Islet precursor cell (in vitro differentiated cells): ENCODE measurements around the gene FSHR.
A peak's percentile ranks its signal among the peaks of the same experiment; 100 is the strongest.

ENCODE experiments used
- DNase-seq: peaks from one replicate; pipeline ENCODE4 v3.0.0-alpha.2; 2018

Gene FSHR, protein sequence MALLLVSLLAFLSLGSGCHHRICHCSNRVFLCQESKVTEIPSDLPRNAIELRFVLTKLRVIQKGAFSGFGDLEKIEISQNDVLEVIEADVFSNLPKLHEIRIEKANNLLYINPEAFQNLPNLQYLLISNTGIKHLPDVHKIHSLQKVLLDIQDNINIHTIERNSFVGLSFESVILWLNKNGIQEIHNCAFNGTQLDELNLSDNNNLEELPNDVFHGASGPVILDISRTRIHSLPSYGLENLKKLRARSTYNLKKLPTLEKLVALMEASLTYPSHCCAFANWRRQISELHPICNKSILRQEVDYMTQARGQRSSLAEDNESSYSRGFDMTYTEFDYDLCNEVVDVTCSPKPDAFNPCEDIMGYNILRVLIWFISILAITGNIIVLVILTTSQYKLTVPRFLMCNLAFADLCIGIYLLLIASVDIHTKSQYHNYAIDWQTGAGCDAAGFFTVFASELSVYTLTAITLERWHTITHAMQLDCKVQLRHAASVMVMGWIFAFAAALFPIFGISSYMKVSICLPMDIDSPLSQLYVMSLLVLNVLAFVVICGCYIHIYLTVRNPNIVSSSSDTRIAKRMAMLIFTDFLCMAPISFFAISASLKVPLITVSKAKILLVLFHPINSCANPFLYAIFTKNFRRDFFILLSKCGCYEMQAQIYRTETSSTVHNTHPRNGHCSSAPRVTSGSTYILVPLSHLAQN

DNA sequence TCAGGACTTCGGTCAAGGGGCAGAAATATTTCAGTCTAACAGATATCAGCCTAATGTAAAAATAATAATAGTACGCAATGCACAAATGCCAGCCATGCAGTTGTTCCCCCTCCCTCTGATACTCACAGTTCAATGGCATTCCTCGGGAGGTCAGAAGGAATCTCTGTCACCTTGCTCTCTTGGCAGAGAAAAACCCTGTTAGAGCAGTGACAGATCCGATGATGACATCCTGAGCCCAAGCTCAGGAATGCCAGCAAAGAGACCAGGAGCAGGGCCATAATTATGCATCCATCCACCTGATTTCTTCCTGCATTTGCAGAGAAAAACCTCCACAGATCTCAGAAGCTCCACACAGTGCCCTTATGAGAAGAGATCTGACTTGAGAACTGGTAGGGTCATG, at the start of gene FSHR:
TSS of gene FSHR (minus strand) at position 376 of the 400 bp plus-strand sequence. CDS start at position 278, 98 bp downstream.
- DNase-seq = peak; percentile 74

DNA sequence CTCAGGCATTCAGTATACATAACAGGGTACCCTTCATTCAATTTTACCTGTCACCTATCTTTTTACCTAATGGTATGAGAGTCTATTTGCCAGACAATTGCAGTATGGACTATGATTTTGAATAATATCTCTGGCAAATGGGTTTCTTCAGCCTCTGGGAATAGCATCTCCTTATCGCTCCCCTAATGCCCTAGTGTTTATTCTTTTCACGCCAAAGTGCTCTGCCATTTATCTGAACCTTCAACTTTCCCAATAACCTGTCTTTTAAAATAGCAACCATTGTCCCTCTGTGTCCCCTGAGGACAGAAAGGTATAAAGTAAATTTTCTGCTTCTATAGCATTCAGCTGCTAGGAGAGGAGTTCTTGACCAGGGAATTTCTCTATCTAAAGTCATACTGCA, 45.0 kb upstream of the FSHR start:
- DNase-seq = no peak

DNA sequence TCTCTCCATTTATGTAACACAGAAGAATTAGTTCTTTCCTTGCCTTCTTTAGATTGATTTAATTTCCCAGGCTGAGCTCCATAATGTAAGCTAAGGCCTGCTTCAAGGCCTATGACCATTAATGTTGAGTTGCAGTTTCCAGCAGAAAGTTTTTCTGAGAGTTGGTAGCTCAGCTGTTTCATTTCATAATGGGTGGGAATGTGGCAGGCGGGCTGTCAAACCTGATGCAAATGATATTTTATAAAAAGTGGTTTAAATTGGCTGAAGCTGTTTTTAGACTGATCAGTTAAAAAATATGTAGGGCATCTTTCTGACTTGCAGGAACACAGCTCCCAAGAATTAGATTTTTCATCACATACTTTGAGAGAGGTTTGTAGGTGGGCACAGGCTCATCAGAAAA, 40.4 kb upstream of the FSHR start:
- DNase-seq = no peak

DNA sequence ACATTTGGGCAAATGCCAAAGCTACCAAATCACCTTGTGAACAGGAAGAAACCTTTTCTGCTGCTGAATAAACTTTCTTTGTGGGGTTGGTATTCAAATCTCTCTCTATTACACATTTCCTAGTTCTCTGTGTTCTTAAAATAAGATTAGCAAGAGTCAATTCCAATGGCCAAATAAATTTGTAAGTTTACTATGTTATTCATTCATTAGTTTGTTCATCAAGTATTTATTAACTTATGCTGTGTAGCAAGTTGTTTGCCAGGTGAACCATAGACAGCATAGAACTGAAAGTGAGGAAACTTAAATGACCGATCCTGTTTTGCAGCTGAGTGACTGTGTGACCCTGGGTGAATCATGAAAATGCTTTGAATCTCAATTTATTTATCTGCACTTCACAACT, 37.7 kb upstream of the FSHR start:
- no peak for DNase-seq

DNA sequence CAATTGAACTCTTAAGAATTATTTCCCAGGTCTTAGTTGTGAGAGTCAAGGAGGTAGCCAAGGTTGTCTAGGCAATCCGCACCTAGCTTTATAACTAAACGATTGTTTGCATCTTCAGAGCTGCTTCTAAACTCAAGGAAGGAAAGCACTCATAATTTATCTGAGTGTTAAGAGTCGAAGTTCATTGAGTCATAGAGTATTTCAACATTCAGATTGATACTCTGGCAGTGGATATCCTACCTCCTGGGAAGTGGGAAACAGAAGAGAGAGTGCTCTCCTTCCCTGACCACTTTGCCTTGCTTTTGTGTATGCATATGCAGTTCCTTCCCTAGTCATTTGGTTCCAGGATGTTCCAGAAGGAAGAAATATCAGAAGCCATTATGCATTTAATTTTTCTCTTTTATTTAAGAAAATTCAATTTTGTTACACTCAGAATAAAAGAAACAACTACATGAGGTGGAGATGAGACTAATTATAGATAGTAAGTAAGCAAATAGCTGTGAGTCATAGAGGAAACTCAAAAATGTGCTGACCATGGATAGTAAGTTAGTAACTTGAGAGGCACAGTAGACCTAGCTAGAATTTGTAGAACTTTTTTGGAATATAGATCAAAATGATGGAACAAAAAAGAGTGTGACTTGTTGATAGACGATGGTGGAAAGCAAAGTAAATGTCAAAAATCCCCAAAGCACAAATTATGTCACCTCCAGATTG, 35.4 kb upstream of the FSHR start:
- no peak for DNase-seq

DNA sequence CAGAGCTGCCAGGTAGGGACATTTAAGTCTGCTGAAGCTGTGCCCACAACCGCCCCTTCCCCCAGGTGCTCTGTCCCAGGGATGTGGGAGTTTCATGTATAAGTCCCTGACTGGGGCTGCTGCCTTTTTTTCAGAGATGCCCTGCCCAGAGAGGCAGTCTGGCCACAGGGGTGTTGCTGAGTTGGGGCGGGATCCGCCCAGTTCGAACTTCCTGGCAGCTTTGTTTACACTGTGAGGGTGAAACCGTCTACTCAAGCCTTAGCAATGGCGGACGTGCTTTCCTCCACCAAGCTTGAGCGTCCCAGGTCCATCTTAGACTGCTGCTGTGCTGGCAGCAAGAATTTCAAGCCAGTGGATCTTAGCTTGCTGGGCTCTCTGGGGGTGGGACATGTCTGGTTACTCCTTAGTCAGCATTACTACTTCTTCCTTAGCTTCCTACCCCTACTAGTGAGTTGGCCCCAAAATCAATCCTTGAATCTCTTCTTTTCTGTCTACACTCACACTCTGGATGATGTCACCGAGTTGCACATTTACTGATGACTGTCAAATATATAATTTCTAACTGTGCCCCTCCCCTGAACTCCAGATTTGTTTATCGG, 31.8 kb upstream of the FSHR start:
- no peak for DNase-seq

DNA sequence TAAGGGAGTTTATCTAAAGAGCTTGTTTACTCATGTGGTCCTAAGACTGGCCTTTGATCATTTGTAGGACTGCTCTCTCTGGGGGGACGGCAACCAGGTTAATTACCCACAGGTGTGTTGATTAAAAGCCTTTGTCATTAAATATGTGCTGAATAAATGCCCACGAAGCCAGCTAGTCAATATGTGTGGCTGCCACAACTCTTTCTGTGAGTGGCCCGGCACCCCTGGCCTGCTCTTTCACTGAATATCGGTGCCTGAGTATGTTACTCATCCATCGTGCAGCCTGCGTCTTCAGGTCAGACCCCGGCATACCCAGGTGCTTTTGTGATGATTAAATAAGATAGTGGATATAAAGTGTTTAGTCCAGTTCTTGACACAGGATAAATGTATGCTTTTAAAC, 24.3 kb upstream of the FSHR start:
- no peak for DNase-seq

DNA sequence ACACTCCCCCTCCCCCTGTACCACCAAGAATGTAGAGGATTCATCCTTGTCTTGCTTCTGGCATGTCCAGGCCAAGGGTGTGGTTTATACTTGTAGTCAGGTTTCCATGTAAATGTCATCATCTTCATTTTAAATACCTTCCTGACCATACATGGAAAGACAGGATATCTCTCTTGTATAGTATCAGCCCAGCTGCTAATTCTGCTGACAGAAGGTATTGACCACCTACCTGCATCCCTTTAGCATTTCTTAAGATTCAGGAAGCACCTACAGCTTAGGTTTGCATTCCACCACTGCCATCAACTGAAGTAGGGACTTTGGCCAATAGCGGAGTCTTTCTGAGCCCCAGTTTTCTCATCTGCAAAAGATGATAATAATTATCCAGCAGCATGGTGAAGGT, 22.9 kb upstream of the FSHR start:
- no peak for DNase-seq

DNA sequence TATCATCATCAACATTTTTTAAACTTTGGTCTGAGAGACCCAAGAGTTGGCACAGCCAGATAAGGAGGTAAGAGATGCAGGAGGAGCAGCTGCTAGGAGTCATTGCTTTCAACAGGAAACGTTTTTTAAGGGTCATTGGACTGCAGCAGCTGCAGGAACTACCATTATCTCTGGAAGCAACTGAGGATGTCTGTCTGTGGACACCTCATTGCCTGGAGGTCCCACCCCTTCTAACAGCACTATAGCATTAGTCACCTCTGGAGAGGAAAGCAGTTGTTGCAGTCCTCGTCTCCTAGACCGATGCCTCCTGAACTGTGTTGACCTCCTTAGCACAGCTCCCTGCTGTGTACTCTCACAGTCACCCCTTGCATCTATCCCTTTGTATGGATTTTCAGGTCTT, 21.5 kb upstream of the FSHR start:
- DNase-seq = peak; percentile 68

DNA sequence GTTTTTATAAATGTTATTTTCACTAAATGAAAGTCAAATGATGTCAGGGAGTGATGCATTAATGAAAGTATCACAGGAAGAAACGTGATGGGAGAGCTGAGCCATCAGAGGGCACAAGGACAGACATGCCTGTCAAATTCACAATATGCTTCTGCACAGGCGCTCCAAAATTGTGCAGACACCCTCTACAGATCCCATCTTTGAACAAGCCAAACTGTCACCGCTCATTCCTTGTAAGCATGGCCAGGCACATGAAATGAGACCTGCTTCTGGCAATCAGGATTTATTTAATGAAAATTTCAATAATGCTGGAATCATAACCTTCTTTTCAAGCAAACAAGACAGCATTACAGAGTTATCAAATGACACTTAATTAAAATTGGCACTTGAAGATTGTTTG, 20.4 kb upstream of the FSHR start:
- no peak for DNase-seq

DNA sequence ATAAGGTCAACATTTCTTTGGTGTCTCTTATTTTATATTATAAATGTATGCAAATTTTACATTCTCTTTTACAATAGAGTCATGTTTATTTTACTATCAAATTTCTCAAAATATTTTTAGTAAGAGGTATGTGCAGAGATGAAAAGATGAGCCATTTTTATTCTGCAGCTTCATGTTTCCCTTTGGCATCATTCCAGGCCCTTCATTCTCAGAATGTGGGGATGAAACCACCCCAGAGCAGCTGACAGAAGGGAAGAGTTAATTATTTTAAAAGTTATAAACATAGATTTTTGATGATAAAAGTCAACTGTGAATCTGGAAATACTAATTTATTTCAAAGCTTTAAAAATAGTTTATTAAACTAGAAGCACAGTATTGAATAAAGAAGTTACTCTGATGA, 12.8 kb upstream of the FSHR start:
- DNase-seq = no peak

DNA sequence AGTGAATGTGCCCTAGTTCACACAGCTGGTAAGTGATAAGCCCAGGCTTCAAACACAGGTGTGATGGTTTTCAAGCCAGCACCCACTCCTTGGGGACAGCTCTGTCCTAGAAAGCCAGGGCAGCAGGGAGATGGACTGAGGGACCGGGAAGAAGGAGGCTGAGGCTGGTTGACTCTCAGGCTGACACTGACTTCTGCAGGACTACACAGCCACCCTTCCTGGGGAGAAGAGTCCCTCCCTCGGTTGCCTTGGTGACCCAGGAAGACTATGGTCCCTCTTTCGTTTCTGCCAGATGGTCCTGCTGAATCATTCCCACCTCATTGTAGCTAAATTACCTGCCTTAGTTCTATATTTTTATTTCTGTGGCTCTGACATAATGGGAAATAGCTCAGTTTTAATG, 11.3 kb upstream of the FSHR start:
- DNase-seq = no peak

DNA sequence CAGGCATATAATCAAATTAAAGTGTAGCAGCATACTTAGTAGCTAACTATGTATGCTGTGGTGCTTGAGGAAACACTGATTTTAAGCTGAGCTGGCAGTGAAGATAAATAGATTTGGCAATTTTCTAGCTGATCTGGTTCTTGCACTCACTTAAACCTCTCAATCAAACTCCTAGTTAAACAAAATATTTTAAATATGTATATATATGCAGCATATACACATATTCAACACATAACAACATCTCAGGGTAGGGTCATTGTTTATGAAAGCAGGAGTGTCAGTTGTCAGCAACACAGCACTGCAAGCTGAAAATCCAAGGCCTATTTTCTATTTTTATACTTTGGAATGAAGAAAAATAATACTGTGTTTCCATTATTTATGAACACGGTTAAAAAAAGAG, 10.4 kb upstream of the FSHR start:
- DNase-seq = no peak

DNA sequence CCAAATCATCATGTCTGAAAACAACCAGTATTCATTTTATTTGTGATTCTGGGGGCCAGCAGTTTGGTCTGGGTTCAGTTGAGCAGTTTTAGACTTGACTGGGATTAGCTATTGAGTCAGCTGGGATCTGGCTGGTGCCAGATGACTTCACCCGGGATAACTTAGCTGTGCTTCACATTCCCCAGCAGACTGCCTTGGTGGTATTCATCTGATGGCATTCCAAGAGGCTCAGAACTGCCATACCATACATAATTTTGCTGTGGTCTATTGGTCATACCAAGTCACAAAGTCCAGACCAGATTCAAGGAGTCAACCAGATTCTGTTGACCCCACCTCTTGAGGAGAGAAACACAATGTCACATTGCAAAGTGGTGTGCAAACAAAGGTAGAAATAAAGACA, 7.8 kb upstream of the FSHR start:
- DNase-seq = peak; percentile 88

DNA sequence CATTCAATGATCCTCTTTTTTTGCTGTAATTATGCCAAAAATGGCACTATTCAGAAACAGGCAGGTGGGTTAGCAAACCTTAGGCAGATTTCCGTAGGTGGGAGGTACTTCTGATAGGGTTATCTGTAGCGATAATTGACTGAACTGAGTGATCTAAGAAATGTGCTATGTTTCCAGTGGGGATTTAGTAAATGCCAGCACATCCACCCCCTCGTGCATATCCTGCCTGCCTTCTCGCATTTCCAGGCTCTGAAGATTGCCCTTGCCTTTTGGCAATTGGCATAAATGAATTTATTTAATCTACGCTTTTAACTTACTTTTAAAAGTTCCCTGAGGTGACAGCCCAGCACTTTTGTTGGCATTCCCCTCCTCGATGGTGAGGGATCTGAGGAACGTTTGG, 576 bp upstream of the FSHR start:
- DNase-seq = no peak

DNA sequence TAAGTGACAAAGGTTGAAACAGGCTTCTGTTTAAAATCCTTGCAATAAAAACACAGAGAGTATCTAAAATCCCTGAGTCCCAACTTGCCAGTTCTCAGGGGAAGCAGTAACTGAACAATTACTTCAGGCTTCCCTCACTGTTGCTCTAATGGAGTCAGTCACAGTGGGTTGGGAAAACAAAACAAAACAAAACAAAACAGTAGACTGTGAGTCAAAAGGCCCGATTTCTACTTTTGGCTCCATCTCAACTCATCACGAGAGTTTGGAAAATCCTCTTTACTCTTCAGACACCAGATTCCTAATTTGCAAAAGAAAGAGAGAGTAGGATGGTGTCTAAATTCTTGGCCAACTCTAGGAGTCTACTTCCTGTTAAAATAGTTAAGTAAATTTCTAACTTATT, 1.1 kb downstream of the FSHR start:
- DNase-seq = no peak

DNA sequence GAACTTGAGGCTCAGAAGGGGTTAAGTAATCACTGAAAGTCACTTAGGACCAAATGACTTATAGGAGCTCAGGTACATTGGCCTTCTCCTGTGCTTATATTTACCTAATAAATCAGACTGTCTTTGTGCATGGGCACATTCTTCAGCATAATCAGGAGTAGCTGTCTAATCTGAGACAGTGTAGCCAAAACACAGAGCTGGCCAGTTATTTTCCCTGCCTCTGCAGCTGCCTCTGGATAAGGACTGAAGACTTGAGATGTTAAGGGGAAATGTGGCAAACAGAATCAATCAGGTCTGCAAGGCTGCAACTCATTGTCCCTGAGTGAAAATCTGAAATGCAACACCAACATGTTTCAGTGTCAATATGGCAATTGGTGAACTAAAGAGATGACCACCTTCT, 1.5 kb downstream of the FSHR start:
- no peak for DNase-seq

DNA sequence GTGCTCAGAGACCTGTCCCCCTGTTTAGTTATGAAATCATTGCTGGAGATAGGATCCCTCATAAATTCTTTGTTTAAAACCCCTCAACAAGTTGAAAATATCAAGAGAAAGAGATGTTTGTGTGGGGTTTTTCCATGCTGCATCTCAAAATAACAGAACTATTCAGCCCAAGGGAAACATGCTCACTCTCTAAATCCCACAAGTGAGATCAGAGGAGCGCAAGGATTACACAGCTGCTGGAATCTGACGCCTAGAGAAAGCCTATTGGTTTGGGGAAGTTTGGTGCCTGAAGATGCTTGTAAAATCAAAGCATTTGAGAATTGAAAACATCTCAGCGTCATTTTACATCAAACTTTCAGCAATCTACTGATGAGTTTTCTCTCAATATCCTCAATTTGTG, 7.9 kb downstream of the FSHR start:
- DNase-seq = no peak

DNA sequence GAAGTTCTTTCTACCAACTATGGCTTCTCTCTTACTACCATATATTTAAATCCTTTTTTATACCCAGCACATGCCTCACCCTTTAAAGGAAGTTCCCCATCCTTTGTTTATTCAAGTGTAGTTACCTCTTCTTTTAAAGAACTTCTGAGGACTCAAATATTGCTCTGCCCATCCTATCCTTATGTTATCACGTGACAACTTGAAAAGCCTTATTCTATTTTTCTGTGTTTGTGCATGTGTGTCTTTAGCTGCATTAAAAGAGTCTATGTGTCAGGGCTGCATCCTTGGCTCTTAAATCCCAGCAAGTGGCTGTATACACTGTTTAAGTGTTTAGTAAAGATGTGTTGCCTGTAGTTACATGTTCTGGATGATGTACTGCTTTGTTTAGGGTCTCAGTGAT, 22.5 kb downstream of the FSHR start:
- no peak for DNase-seq

DNA sequence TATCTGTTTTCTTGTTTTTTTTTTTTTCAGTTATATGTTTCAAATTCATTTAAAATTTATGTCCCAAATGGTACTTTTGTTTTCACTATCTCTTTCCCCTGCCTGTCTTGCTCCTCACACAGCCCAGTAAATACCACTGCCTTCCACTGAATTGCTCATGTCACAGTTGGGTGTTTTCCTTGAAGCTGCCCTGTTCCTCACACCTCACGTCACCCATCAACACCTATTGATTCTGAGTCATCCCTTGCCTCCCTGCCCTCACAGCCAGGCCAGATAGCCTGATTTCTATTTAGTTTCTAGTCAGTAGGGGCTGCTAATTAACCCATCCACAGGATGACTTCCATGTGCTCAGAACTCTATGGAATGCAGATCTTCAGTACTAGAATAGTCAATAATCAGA, 25.3 kb downstream of the FSHR start:
- DNase-seq = no peak

DNA sequence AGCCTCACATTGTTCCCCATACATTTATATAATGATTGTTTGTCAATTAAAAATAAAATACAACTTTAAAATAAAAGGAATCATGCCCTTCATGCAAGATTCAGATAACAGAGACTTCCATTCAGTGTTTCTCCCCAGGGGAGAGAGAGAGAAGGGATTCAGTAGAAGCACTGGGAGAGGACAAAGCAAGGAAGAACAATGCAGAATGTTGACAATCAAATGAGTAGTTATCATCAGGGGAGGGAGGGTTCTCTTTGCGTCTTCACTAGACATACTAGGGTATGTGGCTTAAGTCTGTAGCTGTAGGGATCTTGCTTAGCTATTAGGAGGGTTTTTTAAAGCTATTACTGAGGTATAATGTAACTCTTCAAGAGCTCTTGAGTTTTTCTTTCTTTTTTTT, 30.7 kb downstream of the FSHR start:
- no peak for DNase-seq

DNA sequence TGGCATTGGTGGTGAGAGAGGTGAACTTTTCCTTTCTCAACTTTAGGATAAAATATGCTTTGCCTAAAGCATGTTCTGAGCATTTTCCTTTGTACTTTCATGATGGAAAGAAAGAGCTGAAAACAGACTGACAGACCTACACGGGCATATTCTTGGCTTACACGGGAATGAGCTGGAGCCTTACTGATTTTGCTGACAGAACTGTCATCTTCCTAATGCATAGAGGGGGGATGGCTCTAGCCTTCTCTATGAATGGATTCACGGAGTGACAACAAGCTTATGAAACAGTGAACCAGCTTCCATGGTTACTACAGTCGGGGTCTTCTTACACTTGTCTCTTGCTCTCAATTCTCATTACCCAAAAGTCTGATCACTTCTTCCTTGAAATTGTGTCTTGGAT, 32.2 kb downstream of the FSHR start:
- DNase-seq = no peak

DNA sequence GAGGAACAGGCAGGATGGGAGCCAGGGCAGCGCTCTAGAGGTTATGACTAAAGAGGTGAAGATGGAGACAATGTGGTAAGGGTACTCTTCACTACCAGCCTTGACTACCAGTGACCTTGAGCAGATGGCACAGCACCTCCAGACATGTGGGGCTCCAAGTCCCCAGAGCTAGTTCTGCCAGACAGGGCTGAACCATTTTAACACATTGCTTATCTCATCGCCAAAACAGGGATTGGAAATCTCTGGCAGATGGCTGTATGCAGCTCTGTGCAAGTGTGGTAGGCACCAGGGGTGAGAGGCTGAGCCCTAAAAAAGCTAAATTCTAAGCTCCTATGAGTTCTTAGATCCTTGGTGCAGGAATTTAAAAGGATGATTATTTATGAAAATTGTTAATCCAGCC, 41.3 kb downstream of the FSHR start:
- DNase-seq = no peak

DNA sequence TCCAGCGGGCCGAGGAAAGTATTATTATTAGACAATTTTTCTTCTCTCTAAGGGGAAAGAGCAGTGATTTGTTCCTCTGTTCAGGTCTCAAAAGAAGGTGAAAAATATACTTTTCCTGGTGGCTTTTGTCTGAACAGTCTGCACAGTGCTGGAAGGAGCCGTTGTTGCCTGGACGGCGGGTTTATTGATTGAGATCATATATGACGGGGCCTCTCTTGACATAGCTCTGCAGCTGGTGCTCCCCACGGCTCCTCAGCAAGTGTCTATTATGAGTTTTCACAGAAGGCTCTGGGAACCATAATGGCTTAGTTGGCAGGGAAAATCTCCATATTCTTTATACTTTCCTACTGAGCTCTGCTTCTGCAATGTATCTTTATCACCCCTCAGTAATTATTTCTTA, 42.9 kb downstream of the FSHR start:
- no peak for DNase-seq
